HG02885 (cell line): ENCODE data around the gene ADARB2.

Experiments
- ATAC-seq: cut with Tn5 transposase; IDR thresholded peaks from one replicate; pipeline ENCODE4 v1.9.1; 2021; ENCODE audit warnings: mild to moderate bottlenecking; ENCODE audit not compliant: unreplicated experiment, poor library complexity

Gene ADARB2

DNA sequence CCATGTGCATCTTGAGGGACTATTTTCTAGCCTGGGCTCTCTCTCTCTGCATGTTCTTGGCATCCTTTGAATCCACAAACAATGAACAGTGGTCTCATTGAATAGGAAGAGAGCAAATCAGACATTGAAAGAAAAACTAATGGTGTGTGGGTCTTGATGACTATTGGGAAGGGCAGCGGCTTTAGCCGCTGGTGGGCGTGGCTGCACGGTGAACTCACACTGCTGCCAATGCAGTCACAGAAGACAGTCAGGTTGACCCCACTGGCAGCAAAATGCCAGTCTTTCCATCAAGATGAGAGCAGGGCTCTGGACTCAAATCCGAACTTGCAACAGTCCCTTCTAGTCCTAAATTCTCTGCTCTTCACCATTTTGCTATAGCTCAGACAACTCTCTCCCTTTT lies 91.0 kb downstream of the ADARB2 start:
- ATAC-seq, result no peak

DNA sequence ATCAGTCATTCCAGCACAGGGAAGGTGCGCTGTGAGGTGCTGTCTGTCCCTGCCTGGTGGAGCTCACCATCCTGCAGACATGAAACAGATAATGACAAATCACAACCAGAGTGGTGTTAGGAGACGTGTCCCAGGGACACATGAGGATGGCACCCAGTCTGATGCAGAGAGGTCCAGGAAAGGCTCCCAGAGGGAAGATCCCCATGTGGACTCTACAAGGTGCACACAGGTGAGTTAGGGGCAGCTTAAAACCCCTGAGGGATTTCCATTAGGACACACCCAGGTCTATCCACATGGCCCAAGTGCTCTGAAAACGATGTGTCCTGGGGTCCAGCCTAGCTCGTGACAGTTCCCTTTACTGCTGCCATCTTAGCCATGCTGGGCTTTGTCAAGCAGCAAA lies 91.4 kb downstream of the ADARB2 start:
- no peak for ATAC-seq

- ATAC-seq, result no peak
Observed at GRCh38 chr10:1644191-1644711, 93.1 kb downstream of the ADARB2 start.

- no peak for ATAC-seq
Observed at GRCh38 chr10:1643908-1644179, 93.5 kb downstream of the ADARB2 start.

GRCh38 chr10:1643161-1643907 lies 94.0 kb downstream of the ADARB2 start:
- peak; percentile 67 for ATAC-seq

- no peak for ATAC-seq
Observed at GRCh38 chr10:1642600-1643160, 94.6 kb downstream of the ADARB2 start.

- no peak for ATAC-seq
Observed at GRCh38 chr10:1641402-1641801, 95.9 kb downstream of the ADARB2 start.

DNA sequence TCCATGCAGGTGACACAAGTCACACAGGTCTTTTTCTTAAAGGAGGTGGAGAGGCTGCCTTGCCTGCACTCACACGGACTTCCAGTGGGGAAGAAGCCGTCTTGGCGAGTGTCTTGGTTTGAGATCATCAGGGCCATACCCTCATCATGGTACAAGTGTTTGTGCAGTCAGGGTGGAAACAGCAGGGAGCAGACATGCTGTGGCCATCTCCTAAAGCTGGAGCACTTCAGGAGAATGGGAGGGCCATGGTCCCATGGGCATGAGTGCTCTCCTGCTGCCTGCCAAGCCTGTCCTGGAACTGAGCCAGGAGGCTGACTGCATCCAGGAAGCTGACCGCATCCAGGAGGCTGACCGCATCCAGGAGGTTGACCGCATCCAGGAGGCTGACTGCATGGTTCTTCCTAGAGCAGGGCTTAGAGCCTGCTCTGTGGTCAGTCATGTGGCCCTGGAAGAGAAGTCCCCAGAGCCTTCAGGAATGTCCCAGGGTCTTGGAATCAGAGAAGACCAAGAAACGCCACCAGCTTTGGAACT lies 98.4 kb downstream of the ADARB2 start:
- ATAC-seq, result no peak

DNA sequence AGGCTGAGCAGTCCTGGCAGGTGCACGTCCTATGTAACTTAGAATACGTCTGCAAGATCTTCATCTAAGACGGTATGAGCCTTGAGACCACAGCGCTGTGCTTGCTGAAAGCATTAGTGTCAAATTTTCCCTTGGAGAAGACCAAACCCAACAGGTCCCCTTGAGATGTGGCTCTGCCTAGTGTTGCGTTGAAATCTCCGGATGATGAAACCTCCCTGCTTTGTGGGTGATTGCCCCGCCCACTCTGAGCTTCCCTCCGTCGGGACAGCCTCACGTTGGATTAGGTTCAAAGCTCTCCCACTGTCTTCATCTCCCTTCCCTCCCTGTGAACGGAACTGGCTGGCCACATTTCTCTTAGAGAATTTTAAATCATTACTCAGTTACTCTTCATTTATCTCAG lies 102.0 kb downstream of the ADARB2 start:
- no peak for ATAC-seq

GRCh38 chr10:1634239-1634638 lies 103.1 kb downstream of the ADARB2 start:
- no peak for ATAC-seq

GRCh38 chr10:1633783-1634182 lies 103.5 kb downstream of the ADARB2 start:
- ATAC-seq, result no peak

DNA sequence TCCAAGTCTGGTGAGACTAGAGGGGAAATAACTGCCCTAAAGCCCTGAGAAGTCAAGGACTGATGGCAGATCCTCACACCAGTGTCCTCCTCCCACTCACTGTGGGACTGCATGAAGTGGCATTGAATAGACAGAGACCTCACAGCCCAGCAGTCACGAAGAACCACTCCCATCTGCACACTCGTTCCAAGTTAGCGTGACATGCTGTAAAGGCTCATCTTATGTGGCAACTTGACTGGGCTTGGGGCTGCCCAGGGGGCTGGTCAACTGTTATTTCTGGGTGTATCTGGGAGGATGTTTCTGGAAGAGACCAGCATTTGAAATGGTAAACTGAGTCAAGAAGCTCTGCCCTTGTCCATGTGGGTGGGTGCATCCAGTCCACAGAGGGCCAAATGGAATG lies 104.7 kb downstream of the ADARB2 start:
- no peak for ATAC-seq

- no peak for ATAC-seq
Observed at GRCh38 chr10:1632141-1632540, 105.2 kb downstream of the ADARB2 start.

- ATAC-seq, result no peak
Observed at GRCh38 chr10:1631282-1631681, 106.0 kb downstream of the ADARB2 start.

- ATAC-seq, result no peak
Observed at GRCh38 chr10:1630304-1630703, 107.0 kb downstream of the ADARB2 start.

GRCh38 chr10:1629326-1630198 lies 107.8 kb downstream of the ADARB2 start:
- ATAC-seq, result no peak

DNA sequence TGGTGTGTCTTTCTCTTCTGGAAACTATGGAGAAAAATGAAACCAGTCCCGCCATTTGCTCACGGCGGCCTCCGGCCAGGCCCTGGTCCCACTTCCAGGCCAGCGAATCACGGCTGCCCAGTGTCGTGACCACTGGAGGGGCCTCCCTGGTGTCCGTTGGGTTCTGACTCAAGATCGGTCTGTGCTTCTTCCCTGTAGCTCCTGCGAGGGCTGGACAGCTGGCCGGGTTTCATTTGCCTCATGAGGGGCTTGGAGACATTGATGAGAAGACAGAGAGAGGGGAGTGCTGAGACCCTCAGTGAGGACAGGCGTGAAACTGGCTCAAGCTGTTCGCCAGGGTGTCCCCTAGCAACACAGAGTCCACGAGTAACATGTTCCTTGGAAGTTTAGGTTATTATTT lies 108.6 kb downstream of the ADARB2 start:
- no peak for ATAC-seq

- ATAC-seq, result no peak
Observed at GRCh38 chr10:1627945-1628344, 109.4 kb downstream of the ADARB2 start.

- no peak for ATAC-seq
Observed at GRCh38 chr10:1626835-1627234, 110.5 kb downstream of the ADARB2 start.

DNA sequence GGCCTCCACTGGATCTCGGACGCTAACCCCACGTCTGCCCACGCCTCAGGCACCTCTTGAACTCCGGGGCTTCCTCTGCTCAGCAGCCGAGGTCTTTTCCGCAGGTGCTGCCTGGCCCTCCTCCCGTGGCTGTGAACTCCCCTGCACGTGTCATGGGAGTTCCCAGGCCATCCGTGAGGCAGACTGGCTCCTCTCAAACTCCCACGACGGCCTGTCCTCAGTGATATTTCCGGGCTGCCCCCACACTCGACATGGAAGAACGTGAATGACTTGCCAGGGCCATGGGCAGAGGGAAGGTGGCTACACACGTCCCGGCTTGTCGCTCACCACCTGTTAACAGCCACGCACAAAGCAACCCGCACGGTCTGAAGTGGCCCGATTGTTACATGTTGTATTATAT lies 110.9 kb downstream of the ADARB2 start:
- no peak for ATAC-seq

GRCh38 chr10:1625731-1626130 lies 111.6 kb downstream of the ADARB2 start:
- no peak for ATAC-seq
